Breast epithelium (tissue), 4 donors: ENCODE measurements around the gene ARHGAP10. TPM values are rescaled to one million over a fixed set of nuclear protein-coding genes. Genes with fewer than 3 reads are reported as not detected.

Experiments
- DNase-seq, 2 donors: peaks; one replicate each; pipeline ENCODE4 v3.0.0-alpha.2; 2019; ENCODE audit warnings: low spot score in 2 of 2
- H3K27ac ChIP-seq, 2 donors: fragments of 200-600 bp; sonication (generic) in 1 of 2; one replicate each; pipeline ENCODE4 v1.5.1; 2016 to 2019; ENCODE audit warnings: mild to moderate bottlenecking in 1 of 2
- H3K27me3 ChIP-seq, 2 donors: fragments of 200-600 bp; sonication (generic) in 1 of 2; one replicate each; pipeline versions ENCODE4 v1.5.1 to v1.6.0; 2017 to 2019; ENCODE audit warnings: control low read depth in 1 of 2, mild to moderate bottlenecking in 1 of 2
- H3K36me3 ChIP-seq: fragments of 200-600 bp; one replicate; pipeline ENCODE4 v1.5.1; 2019
- H3K4me1 ChIP-seq, 2 donors: fragments of 200-600 bp; sonication (generic); one replicate each; pipeline ENCODE4 v1.5.1; 2016 to 2019; ENCODE audit warnings: control low read depth in 1 of 2
- H3K4me3 ChIP-seq, 3 donors: fragments of 200-600 bp; sonication (generic); 1 replicate in 2 of 3; 2 replicates in 1 of 3; pipeline ENCODE4 v1.5.1; 2016 to 2019; ENCODE audit warnings: mild to moderate bottlenecking in 3 of 3, moderate library complexity in 2 of 3
- H3K9me3 ChIP-seq, 2 donors: fragments of 200-600 bp; sonication (generic) in 1 of 2; one replicate each; pipeline ENCODE4 v1.5.1; 2016 to 2019; ENCODE audit warnings: control low read depth in 1 of 2
- POLR2A ChIP-seq: fragments of 450-650 bp; IDR thresholded peaks from one replicate; pipeline ENCODE4 v1.6.1; 2016; ENCODE audit warnings: antibody characterized with exemption, mild to moderate bottlenecking, moderate library complexity
- POLR2AphosphoS5 ChIP-seq, 3 donors: sonication (generic); formaldehyde crosslinking; IDR thresholded peaks; one replicate each; pipeline ENCODE4 v1.6.1; 2017; ENCODE audit warnings: antibody characterized with exemption in 3 of 3
- intact Hi-C: fragments of 100-400 bp; cut with DNase I; formaldehyde crosslinking; loops from one replicate; pipeline ENCODE4 v1.15.1; 2023; ENCODE audit warnings: low total_unique reads
- total RNA-seq, 3 donors: library from RNA; depleted of rRNA; stranded (reverse); fragments of >200 nt; gene quantifications; one replicate each; pipeline ENCODE4 v1.1.0, GENCODE V29; 2016
- TF ChIP-seq, protein P1 (sequence below), 3 donors: fragments of 450-650 bp; IDR thresholded peaks; one replicate each; pipeline ENCODE4 v1.5.1; 2016 to 2017; ENCODE audit warnings: antibody characterized with exemption in 3 of 3, mild to moderate bottlenecking in 3 of 3, moderate library complexity in 3 of 3

ARHGAP10 gene
- total RNA-seq, 3 donors from 2014 or later, result 49.5 to 138 (median 62.6) TPM

DNA sequence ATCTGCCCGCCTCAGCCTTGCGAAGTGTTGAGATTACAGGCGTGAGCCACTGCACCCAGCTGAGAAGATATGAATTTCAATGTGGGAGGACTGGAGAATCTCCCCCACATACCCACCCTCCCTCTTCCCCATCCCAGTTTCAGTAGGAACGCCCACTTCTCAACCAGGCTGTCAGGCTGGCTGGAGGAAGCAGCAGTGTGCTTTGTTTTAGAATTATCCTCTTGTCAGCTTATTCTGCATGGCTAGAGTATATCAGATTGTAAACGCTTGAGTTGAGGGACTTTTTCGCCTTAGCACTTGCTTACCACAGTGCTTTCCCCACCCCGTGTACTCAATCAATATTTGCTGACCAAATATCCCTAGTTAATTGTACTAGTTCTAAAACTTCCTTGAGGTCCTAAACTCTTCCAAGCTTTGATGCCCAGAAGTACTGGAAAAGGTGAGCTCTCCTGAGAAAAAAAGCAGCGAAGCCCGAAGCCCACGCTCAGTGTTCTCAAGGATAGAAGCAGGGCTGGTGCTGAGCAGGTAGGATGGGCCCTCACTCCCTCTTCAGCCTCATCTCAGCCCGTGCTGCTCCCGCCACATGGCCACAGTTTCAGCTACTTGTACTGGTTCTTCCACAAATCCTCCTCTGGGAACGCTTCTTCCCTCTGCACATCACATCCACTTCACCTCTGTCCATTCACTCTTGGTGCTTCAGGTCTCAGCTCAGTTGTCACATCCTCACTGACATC lies 7.3 kb upstream of the ARHGAP10 start:
- DNase-seq, result no peak
- H3K36me3 ChIP-seq, result no peaks in the 10 kb centered on the region
- intact Hi-C loops, result no loop called here
- no peaks in the 10 kb centered on the region for H3K27me3 ChIP-seq
- TF ChIP-seq POLR2AphosphoS5 (IDR thresholded peaks at IDR 0.05) (no peak), POLR2A (no peak)
- TF ChIP-seq, protein P1, sequence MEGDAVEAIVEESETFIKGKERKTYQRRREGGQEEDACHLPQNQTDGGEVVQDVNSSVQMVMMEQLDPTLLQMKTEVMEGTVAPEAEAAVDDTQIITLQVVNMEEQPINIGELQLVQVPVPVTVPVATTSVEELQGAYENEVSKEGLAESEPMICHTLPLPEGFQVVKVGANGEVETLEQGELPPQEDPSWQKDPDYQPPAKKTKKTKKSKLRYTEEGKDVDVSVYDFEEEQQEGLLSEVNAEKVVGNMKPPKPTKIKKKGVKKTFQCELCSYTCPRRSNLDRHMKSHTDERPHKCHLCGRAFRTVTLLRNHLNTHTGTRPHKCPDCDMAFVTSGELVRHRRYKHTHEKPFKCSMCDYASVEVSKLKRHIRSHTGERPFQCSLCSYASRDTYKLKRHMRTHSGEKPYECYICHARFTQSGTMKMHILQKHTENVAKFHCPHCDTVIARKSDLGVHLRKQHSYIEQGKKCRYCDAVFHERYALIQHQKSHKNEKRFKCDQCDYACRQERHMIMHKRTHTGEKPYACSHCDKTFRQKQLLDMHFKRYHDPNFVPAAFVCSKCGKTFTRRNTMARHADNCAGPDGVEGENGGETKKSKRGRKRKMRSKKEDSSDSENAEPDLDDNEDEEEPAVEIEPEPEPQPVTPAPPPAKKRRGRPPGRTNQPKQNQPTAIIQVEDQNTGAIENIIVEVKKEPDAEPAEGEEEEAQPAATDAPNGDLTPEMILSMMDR (IDR thresholded peaks at IDR 0.05), result no peak
- no peaks in the 10 kb centered on the region for H3K9me3 ChIP-seq
- no peaks in the 10 kb centered on the region for H3K4me1 ChIP-seq
- H3K4me3 ChIP-seq, result no peak overlapping the region
- H3K27ac ChIP-seq, result no peak overlapping the region

DNA sequence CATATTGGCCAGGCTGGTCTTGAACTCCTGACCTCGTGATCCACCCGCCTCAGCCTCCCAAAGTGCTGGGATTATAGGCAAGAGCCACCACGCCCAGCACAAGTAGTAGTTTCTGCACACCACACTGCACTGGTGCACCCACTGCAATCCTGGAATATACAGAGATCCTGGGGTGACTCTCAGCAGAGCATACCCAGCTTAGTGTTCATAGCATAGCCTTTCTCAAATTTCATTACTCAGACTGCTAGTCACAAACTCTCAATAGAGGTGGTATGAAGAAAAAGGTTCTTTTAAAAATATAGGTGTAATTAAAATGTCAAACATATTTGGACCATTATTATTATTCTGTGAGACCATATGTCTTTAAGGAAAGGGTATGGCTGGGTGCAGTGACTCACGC lies 6.2 kb upstream of the ARHGAP10 start:
- no peaks in the 10 kb centered on the region for H3K9me3 ChIP-seq
- no peaks in the 10 kb centered on the region for H3K36me3 ChIP-seq
- H3K4me3 ChIP-seq, result no peak overlapping the region
- DNase-seq, result no peak
- H3K4me1 ChIP-seq, result no peaks in the 10 kb centered on the region
- no peaks in the 10 kb centered on the region for H3K27me3 ChIP-seq
- no peak for TF ChIP-seq POLR2AphosphoS5 (IDR thresholded peaks at IDR 0.05)
- no peak for TF ChIP-seq POLR2A
- H3K27ac ChIP-seq, result no peak overlapping the region
- intact Hi-C loops, result no loop called here

DNA sequence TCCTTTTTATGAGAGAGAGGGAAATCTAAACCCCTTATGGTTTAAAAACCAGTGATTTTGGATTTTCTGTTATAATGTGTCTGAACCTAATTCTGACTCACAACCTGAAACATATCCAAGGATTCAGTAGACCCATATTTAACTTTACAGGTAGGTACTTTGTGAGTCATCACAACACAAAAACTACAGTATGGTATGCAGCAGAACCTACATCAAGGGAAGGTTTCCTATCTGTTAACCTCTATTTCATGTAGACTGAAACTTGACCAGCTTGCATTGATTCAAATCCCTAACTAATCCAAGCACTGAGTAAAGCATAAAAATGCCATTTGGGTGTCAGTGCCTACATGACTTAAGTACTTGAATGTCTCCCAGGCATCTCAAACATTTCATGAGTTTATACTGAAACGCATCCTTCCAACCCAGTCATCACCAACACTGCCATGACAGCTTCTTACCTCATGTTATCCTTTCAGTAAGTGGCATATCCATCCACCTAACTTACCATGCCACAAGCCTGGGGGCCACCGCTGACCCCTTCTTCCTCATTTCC lies 4.3 kb upstream of the ARHGAP10 start:
- DNase-seq, result no peak

GRCh38 chr4:147730333-147730732 lies 1.6 kb upstream of the ARHGAP10 start:
- no peak for DNase-seq
- H3K4me1 ChIP-seq, result no peaks in the 10 kb centered on the region
- intact Hi-C loops, result loop anchor here (10.0 kb wide), 2 partner anchors 94 to 134 kb away; no protein-coding TSS in a partner anchor
- TF ChIP-seq POLR2AphosphoS5 (IDR thresholded peaks at IDR 0.05) (no peak), POLR2A (no peak)
- TF ChIP-seq, protein P1 (IDR thresholded peaks at IDR 0.05), result no peak
- H3K36me3 ChIP-seq, result no peaks in the 10 kb centered on the region
- H3K9me3 ChIP-seq, result no peaks in the 10 kb centered on the region
- no peak overlapping the region for H3K27ac ChIP-seq
- H3K4me3 ChIP-seq, result no peak overlapping the region
- no peaks in the 10 kb centered on the region for H3K27me3 ChIP-seq

More for the DNA sequence above, 4.3 kb upstream of the ARHGAP10 start:
- intact Hi-C loops, result no loop called here
- Histone ChIP-seq H3K9me3 (no peaks in the 10 kb centered on the region), H3K27me3 (no peaks in the 10 kb centered on the region), H3K4me3 (no peak overlapping the region), H3K4me1 (no peaks in the 10 kb centered on the region), H3K36me3 (no peaks in the 10 kb centered on the region), H3K27ac (no peak overlapping the region)
- no peak for TF ChIP-seq POLR2A
- no peak for TF ChIP-seq POLR2AphosphoS5 (IDR thresholded peaks at IDR 0.05)
- TF ChIP-seq, protein P1 (IDR thresholded peaks at IDR 0.05), result no peak

- Histone ChIP-seq H3K9me3 (no peaks in the 10 kb centered on the region), H3K27me3 (no peaks in the 10 kb centered on the region), H3K4me1 (no peaks in the 10 kb centered on the region), H3K27ac (peak overlapping the region; percentile 91 to 96), H3K4me3 (peak overlapping the region; percentile 80 to 88 (median 83)), H3K36me3 (no peaks in the 10 kb centered on the region)
- intact Hi-C loops, result loop anchor here (10.0 kb wide), 2 partner anchors 92 to 132 kb away; no protein-coding TSS in a partner anchor
- TF ChIP-seq POLR2AphosphoS5 (IDR thresholded peaks at IDR 0.05) (no peak), POLR2A (no peak)
- TF ChIP-seq, protein P1 (IDR thresholded peaks at IDR 0.05), result no peak
- DNase-seq, result no peak
These were observed 789 bp downstream of the ARHGAP10 start for GRCh38 chr4:147732518-147733235.
